Breast epithelium (tissue), 4 donors: ENCODE data around the gene PARK7. TPM values are rescaled to one million over a fixed set of nuclear protein-coding genes. Genes with fewer than 3 reads are reported as not detected.

Experiments used
- DNase-seq, 2 donors: peaks; one replicate each; pipeline ENCODE4 v3.0.0-alpha.2; 2019; ENCODE audit warnings: low spot score in 2 of 2
- H3K27ac ChIP-seq, 2 donors: fragments of 200-600 bp; sonication (generic) in 1 of 2; one replicate each; pipeline ENCODE4 v1.5.1; 2016 to 2019; ENCODE audit warnings: mild to moderate bottlenecking in 1 of 2
- H3K27me3 ChIP-seq, 2 donors: fragments of 200-600 bp; sonication (generic) in 1 of 2; one replicate each; pipeline versions ENCODE4 v1.5.1 to v1.6.0; 2017 to 2019; ENCODE audit warnings: control low read depth in 1 of 2, mild to moderate bottlenecking in 1 of 2
- H3K36me3 ChIP-seq: fragments of 200-600 bp; one replicate; pipeline ENCODE4 v1.5.1; 2019
- H3K4me1 ChIP-seq, 2 donors: fragments of 200-600 bp; sonication (generic); one replicate each; pipeline ENCODE4 v1.5.1; 2016 to 2019; ENCODE audit warnings: control low read depth in 1 of 2
- H3K4me3 ChIP-seq, 3 donors: fragments of 200-600 bp; sonication (generic); 1 replicate in 2 of 3; 2 replicates in 1 of 3; pipeline ENCODE4 v1.5.1; 2016 to 2019; ENCODE audit warnings: mild to moderate bottlenecking in 3 of 3, moderate library complexity in 2 of 3
- H3K9me3 ChIP-seq, 2 donors: fragments of 200-600 bp; sonication (generic) in 1 of 2; one replicate each; pipeline ENCODE4 v1.5.1; 2016 to 2019; ENCODE audit warnings: control low read depth in 1 of 2
- POLR2A ChIP-seq: fragments of 450-650 bp; IDR thresholded peaks from one replicate; pipeline ENCODE4 v1.6.1; 2016; ENCODE audit warnings: antibody characterized with exemption, mild to moderate bottlenecking, moderate library complexity
- POLR2AphosphoS5 ChIP-seq, 3 donors: sonication (generic); formaldehyde crosslinking; IDR thresholded peaks; one replicate each; pipeline ENCODE4 v1.6.1; 2017; ENCODE audit warnings: antibody characterized with exemption in 3 of 3
- intact Hi-C: fragments of 100-400 bp; cut with DNase I; formaldehyde crosslinking; loops from one replicate; pipeline ENCODE4 v1.15.1; 2023; ENCODE audit warnings: low total_unique reads
- total RNA-seq, 3 donors: library from RNA; depleted of rRNA; stranded (reverse); fragments of >200 nt; gene quantifications; one replicate each; pipeline ENCODE4 v1.1.0, GENCODE V29; 2016
- TF ChIP-seq, protein P1 (sequence below), 3 donors: fragments of 450-650 bp; IDR thresholded peaks; one replicate each; pipeline ENCODE4 v1.5.1; 2016 to 2017; ENCODE audit warnings: antibody characterized with exemption in 3 of 3, mild to moderate bottlenecking in 3 of 3, moderate library complexity in 3 of 3

The PARK7 gene
- 100 to 1,000 TPM; 205 to 227 (median 213) TPM for total RNA-seq

DNA sequence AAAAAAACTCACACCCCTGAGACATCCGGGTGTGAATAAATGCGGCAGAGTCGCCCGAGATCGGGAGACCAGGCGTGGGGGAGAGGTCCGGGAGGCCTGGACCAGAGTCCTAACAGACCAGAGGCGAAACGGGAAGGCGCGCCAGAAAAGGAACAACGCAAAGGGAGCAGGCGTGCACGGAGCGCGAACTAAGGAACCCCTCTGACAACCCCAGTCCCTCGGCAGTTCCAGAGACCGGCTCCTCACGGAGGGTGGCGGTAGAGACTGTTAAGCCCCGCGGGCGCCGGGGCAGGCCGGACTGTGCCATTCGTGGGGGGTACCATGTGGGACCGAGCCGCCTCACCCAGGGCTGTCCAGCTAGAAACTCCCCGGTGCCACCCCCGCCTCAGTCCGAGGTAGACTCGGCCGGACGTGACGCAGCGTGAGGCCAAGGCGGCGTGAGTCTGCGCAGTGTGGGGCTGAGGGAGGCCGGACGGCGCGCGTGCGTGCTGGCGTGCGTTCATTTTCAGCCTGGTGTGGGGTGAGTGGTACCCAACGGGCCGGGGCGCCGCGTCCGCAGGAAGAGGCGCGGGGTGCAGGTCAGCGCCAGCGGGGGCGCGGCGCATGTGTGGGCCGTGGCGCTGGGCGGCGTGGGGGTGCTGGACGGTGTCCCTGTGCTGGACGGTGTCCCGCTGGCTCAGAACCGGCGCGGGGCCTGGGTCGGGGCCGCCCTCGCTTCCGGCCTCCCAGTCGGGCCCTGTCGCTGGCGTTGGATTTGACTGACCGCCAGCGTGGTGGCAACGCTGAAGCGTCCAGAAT is at the start of gene PARK7:
Gene PARK7, plus strand, starts transcription at position 496 of the 798 bp plus-strand sequence. CDS start 1,075 bp downstream, outside the sequence.
- peak; percentile 60 for TF ChIP-seq POLR2A
- peak; percentile 85 to 92 (median 92) for TF ChIP-seq POLR2AphosphoS5 (IDR thresholded peaks at IDR 0.05)
- TF ChIP-seq, protein P1, sequence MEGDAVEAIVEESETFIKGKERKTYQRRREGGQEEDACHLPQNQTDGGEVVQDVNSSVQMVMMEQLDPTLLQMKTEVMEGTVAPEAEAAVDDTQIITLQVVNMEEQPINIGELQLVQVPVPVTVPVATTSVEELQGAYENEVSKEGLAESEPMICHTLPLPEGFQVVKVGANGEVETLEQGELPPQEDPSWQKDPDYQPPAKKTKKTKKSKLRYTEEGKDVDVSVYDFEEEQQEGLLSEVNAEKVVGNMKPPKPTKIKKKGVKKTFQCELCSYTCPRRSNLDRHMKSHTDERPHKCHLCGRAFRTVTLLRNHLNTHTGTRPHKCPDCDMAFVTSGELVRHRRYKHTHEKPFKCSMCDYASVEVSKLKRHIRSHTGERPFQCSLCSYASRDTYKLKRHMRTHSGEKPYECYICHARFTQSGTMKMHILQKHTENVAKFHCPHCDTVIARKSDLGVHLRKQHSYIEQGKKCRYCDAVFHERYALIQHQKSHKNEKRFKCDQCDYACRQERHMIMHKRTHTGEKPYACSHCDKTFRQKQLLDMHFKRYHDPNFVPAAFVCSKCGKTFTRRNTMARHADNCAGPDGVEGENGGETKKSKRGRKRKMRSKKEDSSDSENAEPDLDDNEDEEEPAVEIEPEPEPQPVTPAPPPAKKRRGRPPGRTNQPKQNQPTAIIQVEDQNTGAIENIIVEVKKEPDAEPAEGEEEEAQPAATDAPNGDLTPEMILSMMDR (IDR thresholded peaks at IDR 0.05) = peak; percentile 9 to 67 (median 55)
- Histone ChIP-seq H3K36me3 (no peaks in the 10 kb centered on the region), H3K27ac (peak within 1 kb of the TSS; percentile 94 to 95), H3K9me3 (no peaks in the 10 kb centered on the region), H3K4me1 (peaks cover 0 to 3% of the 10 kb centered on the region in 2 donors), H3K4me3 (peak within 1 kb of the TSS; percentile 83 to 93 (median 84)), H3K27me3 (no peaks in the 10 kb centered on the region)
- intact Hi-C loops = no loop called here
- peak; percentile 99 to 100 for DNase-seq

DNA sequence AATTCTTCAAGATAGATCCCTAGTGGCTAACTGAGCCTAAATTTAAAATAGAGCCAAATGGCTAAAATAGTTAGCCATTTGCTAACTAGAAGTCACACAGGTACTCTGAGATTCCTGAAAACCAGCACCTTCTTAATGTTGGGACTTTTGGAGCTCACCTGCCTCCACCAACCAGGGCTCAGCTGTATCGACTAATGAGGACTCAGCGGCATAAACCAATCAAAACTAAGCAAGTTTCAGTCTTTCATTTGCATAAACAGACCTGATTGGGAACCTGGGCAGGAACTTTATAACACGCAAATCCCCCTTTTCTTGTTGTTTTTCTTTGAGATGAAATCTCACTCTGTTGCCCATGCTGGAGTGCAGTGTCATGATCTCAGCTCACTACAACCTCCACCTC is 49.4 kb upstream of the PARK7 start:
- Histone ChIP-seq H3K9me3 (no peaks in the 10 kb centered on the region), H3K4me1 (no peaks in the 10 kb centered on the region), H3K27me3 (no peaks in the 10 kb centered on the region), H3K36me3 (no peaks in the 10 kb centered on the region), H3K27ac (no peak overlapping the region), H3K4me3 (no peak overlapping the region)
- no peak for DNase-seq
- no peak for TF ChIP-seq POLR2A
- no peak for TF ChIP-seq POLR2AphosphoS5 (IDR thresholded peaks at IDR 0.05)
- TF ChIP-seq, protein P1 (IDR thresholded peaks at IDR 0.05) = no peak
- intact Hi-C loops = no loop called here

DNA sequence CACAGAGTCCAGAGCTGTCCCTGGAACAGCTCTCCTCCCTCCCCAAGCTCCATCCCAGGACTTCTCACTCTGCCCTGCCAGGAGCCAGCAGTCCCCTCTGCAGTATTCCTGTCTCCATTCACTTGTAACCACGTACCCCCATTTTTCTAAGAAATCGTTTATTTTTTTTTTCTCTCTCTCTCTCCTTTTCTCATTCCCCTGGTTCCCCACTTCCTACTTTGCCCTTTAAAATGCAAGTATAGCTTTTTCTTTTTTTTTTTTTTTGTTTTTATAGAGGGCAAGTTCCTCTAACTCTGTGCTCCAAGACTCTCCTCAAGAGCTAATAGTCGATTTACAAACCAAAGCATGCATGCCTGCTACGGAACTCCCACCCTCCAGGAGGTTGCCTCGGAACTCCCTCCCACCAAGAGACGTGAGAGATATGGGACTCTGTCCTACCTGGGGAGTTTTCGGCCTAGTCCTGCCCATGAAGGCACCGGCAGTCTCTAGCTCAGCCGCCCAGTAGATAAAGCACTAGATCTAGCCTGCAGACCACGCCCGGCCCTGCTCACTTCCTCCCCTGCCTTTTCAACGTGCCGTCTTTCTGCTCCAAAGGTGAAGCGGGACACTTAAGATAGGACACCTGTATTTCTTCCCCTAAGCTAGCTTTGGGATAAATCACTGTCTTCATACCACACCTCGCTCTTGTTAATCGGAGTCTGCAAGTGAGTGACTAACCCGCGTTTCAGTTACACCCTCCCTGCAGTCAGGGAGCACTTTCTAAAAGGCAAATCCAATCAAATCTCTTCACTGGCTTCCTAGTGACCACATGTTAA is 48.6 kb upstream of the PARK7 start:
- DNase-seq = no peak
- Histone ChIP-seq H3K4me3 (no peak overlapping the region), H3K27ac (no peak overlapping the region), H3K9me3 (no peaks in the 10 kb centered on the region), H3K36me3 (no peaks in the 10 kb centered on the region), H3K4me1 (no peaks in the 10 kb centered on the region), H3K27me3 (no peaks in the 10 kb centered on the region)
- intact Hi-C loops = no loop called here
- TF ChIP-seq, protein P1 (IDR thresholded peaks at IDR 0.05) = no peak
- no peak for TF ChIP-seq POLR2AphosphoS5 (IDR thresholded peaks at IDR 0.05)

DNA sequence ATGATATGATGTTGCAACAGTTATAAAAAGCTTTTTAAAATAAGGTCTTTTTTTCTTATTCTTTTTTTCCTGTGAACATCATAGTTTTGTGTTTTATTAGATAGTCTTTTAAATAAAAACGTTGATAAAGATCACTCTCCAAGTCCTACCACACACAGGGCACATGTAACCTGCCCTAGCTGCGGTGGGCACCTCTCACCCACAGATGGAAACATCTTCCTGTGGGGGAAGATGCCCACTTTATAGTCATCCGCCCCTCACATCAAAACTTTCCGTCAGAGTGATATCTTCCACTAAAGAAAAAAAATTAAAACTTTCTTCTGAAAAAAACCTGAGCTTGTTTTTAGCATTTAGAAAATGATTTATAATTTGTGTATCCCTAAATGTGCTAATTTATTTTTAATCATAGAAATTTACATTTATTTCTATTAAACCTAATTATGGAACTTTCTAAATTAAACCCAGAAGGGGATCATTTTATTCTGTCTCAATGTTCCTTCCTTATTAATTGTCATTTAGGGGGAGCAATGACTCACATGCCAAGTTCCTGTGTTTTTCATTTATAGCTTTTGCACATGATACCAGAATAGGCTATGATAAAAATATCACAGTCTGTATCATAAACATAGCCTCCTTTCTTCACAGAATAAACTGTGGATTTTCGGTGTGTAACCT is 45.5 kb upstream of the PARK7 start:
- no peaks in the 10 kb centered on the region for H3K27me3 ChIP-seq
- no peak overlapping the region for H3K27ac ChIP-seq
- TF ChIP-seq, protein P1 (IDR thresholded peaks at IDR 0.05) = no peak
- TF ChIP-seq POLR2A (no peak), POLR2AphosphoS5 (IDR thresholded peaks at IDR 0.05) (no peak)
- H3K36me3 ChIP-seq = no peaks in the 10 kb centered on the region
- DNase-seq = no peak
- intact Hi-C loops = no loop called here
- H3K9me3 ChIP-seq = no peaks in the 10 kb centered on the region
- H3K4me3 ChIP-seq = no peak overlapping the region
- H3K4me1 ChIP-seq = no peaks in the 10 kb centered on the region
